Testis (tissue), 2 donors: ENCODE data around the gene TFAP2B.

Experiments used
- POLR2A ChIP-seq: fragments of 450-650 bp; IDR thresholded peaks from one replicate; pipeline ENCODE4 v1.6.1; 2017; ENCODE audit warnings: antibody characterized with exemption, mild to moderate bottlenecking, moderate library complexity
- TF ChIP-seq, protein P1 (sequence below), 3 experiments: fragments of 450-650 bp in 2 of 3; fragments of 200-600 bp in 1 of 3; sonication (generic) in 1 of 3; IDR thresholded peaks; one replicate each; pipeline ENCODE4 v1.5.1; 2016 to 2019; ENCODE audit warnings: antibody characterized with exemption in 3 of 3, mild to moderate bottlenecking in 2 of 3, moderate library complexity in 1 of 3

DNA sequence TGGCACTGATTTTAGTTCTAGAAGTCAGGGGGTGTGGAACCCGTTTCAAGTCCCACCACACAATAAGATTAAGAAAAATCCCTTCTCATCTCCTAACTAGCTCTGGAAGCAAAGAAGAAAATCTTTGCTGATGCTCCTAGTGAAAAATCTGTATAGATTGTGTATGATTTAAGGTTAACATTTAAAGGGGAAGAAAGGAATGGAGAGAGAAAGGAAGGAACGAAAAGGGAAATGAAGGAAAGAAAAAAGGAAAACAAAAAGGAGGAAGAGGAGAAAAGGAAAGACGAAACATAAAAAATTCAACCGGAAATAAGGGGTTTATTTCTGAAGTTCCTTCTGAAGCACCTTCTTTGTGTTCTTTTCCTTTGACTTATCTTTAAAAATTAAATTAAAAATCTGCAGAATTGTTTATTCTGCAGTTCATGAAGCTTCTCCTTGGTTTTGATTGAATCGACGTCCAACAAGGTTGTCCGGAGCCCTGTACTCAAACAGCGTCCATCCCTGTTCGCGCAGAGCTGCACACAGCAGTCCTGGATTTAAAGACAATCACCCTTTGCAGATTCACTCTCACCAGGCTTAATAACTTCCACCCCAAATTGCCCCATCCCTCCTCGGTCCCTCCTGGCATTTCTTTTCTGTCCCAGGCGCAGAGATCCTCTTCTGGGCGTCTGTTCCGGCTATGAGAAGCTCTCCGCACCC, 1.6 kb upstream of the TFAP2B start:
- no peak for TF ChIP-seq POLR2A
- TF ChIP-seq, protein P1, sequence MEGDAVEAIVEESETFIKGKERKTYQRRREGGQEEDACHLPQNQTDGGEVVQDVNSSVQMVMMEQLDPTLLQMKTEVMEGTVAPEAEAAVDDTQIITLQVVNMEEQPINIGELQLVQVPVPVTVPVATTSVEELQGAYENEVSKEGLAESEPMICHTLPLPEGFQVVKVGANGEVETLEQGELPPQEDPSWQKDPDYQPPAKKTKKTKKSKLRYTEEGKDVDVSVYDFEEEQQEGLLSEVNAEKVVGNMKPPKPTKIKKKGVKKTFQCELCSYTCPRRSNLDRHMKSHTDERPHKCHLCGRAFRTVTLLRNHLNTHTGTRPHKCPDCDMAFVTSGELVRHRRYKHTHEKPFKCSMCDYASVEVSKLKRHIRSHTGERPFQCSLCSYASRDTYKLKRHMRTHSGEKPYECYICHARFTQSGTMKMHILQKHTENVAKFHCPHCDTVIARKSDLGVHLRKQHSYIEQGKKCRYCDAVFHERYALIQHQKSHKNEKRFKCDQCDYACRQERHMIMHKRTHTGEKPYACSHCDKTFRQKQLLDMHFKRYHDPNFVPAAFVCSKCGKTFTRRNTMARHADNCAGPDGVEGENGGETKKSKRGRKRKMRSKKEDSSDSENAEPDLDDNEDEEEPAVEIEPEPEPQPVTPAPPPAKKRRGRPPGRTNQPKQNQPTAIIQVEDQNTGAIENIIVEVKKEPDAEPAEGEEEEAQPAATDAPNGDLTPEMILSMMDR (IDR thresholded peaks at IDR 0.05), result no peak
